Measurements from ENCODE around the gene ACTRT2.

The ACTRT2 gene

GRCh38 chr1:3024019-3024418 lies 2.8 kb downstream of the ACTRT2 start:
- Histone ChIP-seq H3K27ac (ENCODE audit: low read length) (no peak overlapping the region), H3K4me1 (ENCODE audit: low read length) (no peaks in the 10 kb centered on the region), H3K79me2 (ENCODE audit: low read length) (no peaks in the 10 kb centered on the region), H3K4me3 (ENCODE audit: low read length) (no peak overlapping the region), H3K9ac (ENCODE audit: low read length) (no peak overlapping the region), H3F3A (ENCODE audit: insufficient read depth, low read length) (no peaks in the 10 kb centered on the region), H3K27me3 (replicated peaks; ENCODE audit: insufficient read depth, low read length) (peaks cover 80% of the 10 kb centered on the region), H3K36me3 (replicated peaks; ENCODE audit: insufficient read depth, low read length) (no peaks in the 10 kb centered on the region), H3K4me2 (ENCODE audit: low read depth, low read length) (no peak overlapping the region), H3K9me2 (replicated peaks; ENCODE audit: insufficient read depth, low read length) (no peaks in the 10 kb centered on the region), H4K20me1 (ENCODE audit: insufficient read depth, low read length) (no peaks in the 10 kb centered on the region; the same call in 1 of the 2 replicates), H3K9me3 (replicated peaks; ENCODE audit: insufficient read depth, low read length) (no peaks in the 10 kb centered on the region), H2AFZ (ENCODE audit: low read length) (no peak overlapping the region)
- no peak for DNase-seq
- TF ChIP-seq EZH2phosphoT487 (IDR thresholded peaks at IDR 0.05; ENCODE audit: low read length) (no peak), CTCF (IDR thresholded peaks at IDR 0.05; ENCODE audit: low read length) (no peak), EZH2 (optimal IDR thresholded peaks at IDR 0.05; ENCODE audit: low read depth, low read length) (no peak)

- no peak overlapping the region for H3K4me2 ChIP-seq (ENCODE audit: low read depth, low read length)
- no peaks in the 10 kb centered on the region for H3K9me2 ChIP-seq (replicated peaks; ENCODE audit: insufficient read depth, low read length)
- no peak overlapping the region for H2AFZ ChIP-seq (ENCODE audit: low read length)
- H3K27me3 ChIP-seq (replicated peaks; ENCODE audit: insufficient read depth, low read length): peaks cover 79% of the 10 kb centered on the region
- H4K20me1 ChIP-seq (ENCODE audit: insufficient read depth, low read length): no peaks in the 10 kb centered on the region
- no peaks in the 10 kb centered on the region for H3F3A ChIP-seq (ENCODE audit: insufficient read depth, low read length)
- no peak overlapping the region for H3K4me3 ChIP-seq (ENCODE audit: low read length)
- H3K4me1 ChIP-seq (ENCODE audit: low read length): no peaks in the 10 kb centered on the region
- H3K36me3 ChIP-seq (replicated peaks; ENCODE audit: insufficient read depth, low read length): no peaks in the 10 kb centered on the region
- H3K79me2 ChIP-seq (ENCODE audit: low read length): no peaks in the 10 kb centered on the region
- H3K9me3 ChIP-seq (replicated peaks; ENCODE audit: insufficient read depth, low read length): no peaks in the 10 kb centered on the region
- TF ChIP-seq EZH2phosphoT487 (IDR thresholded peaks at IDR 0.05; ENCODE audit: low read length): no peak
- TF ChIP-seq CTCF (IDR thresholded peaks at IDR 0.05; ENCODE audit: low read length): no peak
- no peak for TF ChIP-seq EZH2 (optimal IDR thresholded peaks at IDR 0.05; ENCODE audit: low read depth, low read length)
- no peak overlapping the region for H3K27ac ChIP-seq (ENCODE audit: low read length)
- no peak for DNase-seq
- H3K9ac ChIP-seq (ENCODE audit: low read length): no peak overlapping the region
These were observed 3.3 kb downstream of the ACTRT2 start for GRCh38 chr1:3024588-3024987.

DNA sequence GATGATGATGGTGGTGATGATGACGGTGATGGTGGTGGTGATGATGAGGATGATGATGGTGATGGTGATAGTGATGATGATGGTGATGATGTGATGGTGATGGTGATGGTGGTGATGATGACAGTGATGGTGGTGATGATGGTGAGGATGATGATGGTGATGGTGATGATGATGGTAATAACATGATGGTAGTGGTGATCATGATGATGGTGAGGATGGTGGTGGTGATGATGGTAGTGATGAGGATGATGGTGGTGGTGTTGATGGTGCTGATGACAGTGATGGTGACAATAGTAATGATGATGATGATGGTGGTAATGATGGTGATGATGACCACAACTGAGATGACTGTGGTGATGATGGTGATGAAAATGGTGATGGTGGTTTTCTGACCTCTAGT lies 4.9 kb downstream of the ACTRT2 start:
- no peak overlapping the region for H2AFZ ChIP-seq (ENCODE audit: low read length)
- TF ChIP-seq EZH2phosphoT487 (IDR thresholded peaks at IDR 0.05; ENCODE audit: low read length) (no peak), EZH2 (optimal IDR thresholded peaks at IDR 0.05; ENCODE audit: low read depth, low read length) (no peak), CTCF (IDR thresholded peaks at IDR 0.05; ENCODE audit: low read length) (no peak)
- H3K4me2 ChIP-seq (ENCODE audit: low read depth, low read length): no peak overlapping the region
- H3K79me2 ChIP-seq (ENCODE audit: low read length): no peaks in the 10 kb centered on the region
- H3K4me3 ChIP-seq (ENCODE audit: low read length): no peak overlapping the region
- H3K9ac ChIP-seq (ENCODE audit: low read length): no peak overlapping the region
- no peaks in the 10 kb centered on the region for H3K9me3 ChIP-seq (replicated peaks; ENCODE audit: insufficient read depth, low read length)
- H4K20me1 ChIP-seq (ENCODE audit: insufficient read depth, low read length): no peaks in the 10 kb centered on the region
- DNase-seq: no peak
- H3K4me1 ChIP-seq (ENCODE audit: low read length): no peaks in the 10 kb centered on the region
- H3F3A ChIP-seq (ENCODE audit: insufficient read depth, low read length): no peaks in the 10 kb centered on the region
- no peaks in the 10 kb centered on the region for H3K36me3 ChIP-seq (replicated peaks; ENCODE audit: insufficient read depth, low read length)
- no peak overlapping the region for H3K27ac ChIP-seq (ENCODE audit: low read length)
- no peaks in the 10 kb centered on the region for H3K9me2 ChIP-seq (replicated peaks; ENCODE audit: insufficient read depth, low read length)
- peaks cover 79% of the 10 kb centered on the region for H3K27me3 ChIP-seq (replicated peaks; ENCODE audit: insufficient read depth, low read length)
